Rectal smooth muscle tissue (tissue), 1 donor: ENCODE results near the gene THSD4.

Experiments used
- H3K27ac ChIP-seq: one replicate; pipeline ENCODE4 v1.7.0; 2013; ENCODE audit warnings: low read depth, low read length, inconsistent platforms
- H3K27me3 ChIP-seq: one replicate; pipeline ENCODE4 v1.7.0; 2013; ENCODE audit warnings: low read length; ENCODE audit not compliant: control insufficient read depth, insufficient read depth
- H3K36me3 ChIP-seq: one replicate; pipeline ENCODE4 v1.7.0; 2013; ENCODE audit warnings: low read length; ENCODE audit not compliant: control insufficient read depth, insufficient read depth
- H3K4me1 ChIP-seq: one replicate; pipeline ENCODE4 v1.7.0; 2013; ENCODE audit warnings: low read length; ENCODE audit not compliant: control insufficient read depth, insufficient read depth
- H3K4me3 ChIP-seq: one replicate; pipeline ENCODE4 v1.7.0; 2013; ENCODE audit warnings: low read length
- H3K9ac ChIP-seq: one replicate; pipeline ENCODE4 v1.7.0; 2013; ENCODE audit warnings: low read length

THSD4 gene

DNA sequence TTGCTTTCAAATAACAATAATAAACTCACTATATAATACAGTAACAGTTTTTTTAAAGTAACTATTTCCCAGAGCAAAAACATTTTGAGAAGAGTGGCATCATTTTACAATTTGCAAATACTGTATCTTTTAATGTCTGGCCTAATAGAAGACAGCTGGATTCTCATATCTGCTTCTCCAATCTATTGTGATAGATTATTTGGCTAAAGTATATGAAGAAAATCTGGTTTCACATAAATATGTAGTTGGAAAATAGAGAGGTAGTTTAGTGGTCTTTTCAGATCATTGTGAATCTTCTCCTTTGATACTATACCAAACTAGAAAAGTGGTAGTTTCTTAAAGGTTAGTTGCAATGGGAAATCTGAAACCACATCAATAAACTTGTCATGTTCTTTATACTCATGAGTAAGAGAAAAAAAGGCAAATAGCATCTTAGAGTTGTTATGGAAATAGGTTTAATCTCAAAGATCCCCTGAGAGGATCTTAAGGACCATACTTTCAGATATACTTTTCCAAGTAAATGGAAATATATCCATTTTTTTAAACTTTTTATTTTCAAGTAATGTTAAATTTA is 570.2 kb downstream of the THSD4 start:
- H3K36me3 ChIP-seq: no peaks in the 10 kb centered on the region
- H3K27me3 ChIP-seq: no peaks in the 10 kb centered on the region
- H3K9ac ChIP-seq: no peak overlapping the region
- no peaks in the 10 kb centered on the region for H3K4me1 ChIP-seq
- no peak overlapping the region for H3K4me3 ChIP-seq
- no peak overlapping the region for H3K27ac ChIP-seq

DNA sequence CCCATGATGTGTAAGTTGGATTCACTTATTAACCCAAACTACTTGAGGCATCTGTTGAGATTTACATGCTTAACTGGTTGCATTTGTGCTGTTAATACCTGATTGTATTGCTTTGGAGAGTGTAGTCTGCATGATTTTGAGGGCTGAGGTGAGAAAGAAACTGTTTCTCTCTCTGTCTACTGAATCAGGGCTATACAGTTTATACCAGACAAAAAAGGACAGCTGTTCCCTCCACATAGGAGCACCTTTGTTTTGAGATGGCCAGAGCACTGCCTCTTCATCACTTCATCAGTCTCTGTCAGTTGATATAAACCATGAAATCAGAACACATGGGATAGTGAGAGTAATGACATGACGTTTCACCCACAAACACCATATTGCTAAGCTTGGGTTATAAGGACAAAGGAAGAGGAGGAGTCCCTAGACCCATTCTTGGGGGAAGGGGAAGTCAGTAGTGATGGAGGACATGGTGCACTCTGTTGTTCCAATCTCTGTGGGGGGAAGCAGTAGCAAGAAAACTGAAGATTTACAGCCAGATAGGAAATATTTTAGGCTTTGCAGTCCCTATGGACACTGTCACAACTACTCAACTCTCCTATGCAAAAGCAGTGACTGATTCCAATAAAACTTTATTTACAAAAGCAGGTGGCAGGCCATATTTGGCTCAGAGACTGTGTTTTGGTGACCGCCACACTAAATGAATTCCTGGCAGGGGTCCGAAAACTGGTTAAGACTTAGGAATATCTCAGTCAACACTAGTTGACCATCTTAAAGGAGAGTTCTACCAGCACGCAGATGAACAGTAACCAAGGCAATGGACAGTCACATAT is 571.2 kb downstream of the THSD4 start:
- Histone ChIP-seq H3K27me3 (no peaks in the 10 kb centered on the region), H3K4me1 (peaks cover 3% of the 10 kb centered on the region), H3K9ac (no peak overlapping the region), H3K27ac (no peak overlapping the region), H3K4me3 (no peak overlapping the region), H3K36me3 (no peaks in the 10 kb centered on the region)

DNA sequence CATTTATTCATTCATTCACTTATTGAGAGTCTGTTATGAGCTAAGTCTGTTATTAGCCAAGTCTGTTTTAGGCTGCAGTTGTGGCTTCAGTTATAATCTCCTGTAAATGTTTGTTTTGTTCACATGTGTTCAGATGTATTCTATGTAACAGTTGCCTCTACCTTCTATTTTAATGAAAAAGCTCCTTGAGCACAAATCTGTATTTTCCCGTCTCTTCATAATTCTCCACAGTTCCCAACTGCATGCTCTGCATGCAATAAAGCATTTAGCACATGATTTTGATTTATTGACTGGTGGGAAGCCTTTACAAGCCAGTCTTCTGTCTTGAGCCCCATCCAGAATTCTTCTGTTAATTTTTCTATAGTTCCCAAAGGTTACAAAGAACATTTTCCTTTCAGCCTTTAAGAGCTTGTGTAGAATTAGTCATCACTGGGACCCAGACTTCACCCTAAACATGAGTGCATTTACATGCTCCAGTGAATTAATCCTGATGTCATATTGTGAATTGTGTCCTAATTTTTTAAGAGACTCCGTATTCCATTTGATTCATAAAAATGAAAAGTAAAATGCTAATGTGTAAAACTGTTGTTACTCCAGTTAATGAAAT is 572.7 kb downstream of the THSD4 start:
- H3K4me1 ChIP-seq: peaks cover 14% of the 10 kb centered on the region

DNA sequence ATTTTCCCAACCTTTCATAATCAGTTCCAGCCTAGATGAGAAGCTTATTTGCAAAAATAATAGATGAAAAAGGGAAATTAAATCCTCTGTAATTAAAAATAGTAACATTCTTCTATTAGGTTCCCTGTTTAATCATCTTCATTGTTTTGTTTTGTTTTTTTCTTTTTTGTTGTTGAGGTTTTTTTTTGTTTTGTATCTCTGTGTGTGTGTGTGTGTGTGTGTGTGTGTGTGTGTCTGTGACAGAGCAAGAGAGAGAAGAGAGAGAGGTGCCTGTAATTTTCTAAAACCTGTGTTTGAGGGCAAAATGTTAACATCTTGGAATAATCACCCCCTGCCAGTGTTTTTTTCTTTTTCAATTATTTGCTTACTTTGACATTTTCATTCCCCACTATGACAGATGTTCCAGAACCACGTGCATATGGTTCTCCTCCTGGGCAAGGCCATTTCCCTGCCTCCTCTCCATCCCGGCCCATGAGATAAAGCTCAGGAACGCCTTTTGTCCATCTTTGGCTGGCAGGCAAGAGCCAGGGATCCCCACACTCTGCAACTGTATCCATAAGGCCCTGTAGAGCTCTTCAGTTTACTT is 573.3 kb downstream of the THSD4 start:
- Histone ChIP-seq H3K9ac (no peak overlapping the region), H3K4me3 (no peak overlapping the region), H3K27me3 (no peaks in the 10 kb centered on the region), H3K27ac (no peak overlapping the region), H3K36me3 (no peaks in the 10 kb centered on the region), H3K4me1 (peaks cover 14% of the 10 kb centered on the region)

More for the DNA sequence above, 572.7 kb downstream of the THSD4 start:
- Histone ChIP-seq H3K27me3 (no peaks in the 10 kb centered on the region), H3K36me3 (no peaks in the 10 kb centered on the region), H3K27ac (no peak overlapping the region), H3K9ac (no peak overlapping the region), H3K4me3 (no peak overlapping the region)

DNA sequence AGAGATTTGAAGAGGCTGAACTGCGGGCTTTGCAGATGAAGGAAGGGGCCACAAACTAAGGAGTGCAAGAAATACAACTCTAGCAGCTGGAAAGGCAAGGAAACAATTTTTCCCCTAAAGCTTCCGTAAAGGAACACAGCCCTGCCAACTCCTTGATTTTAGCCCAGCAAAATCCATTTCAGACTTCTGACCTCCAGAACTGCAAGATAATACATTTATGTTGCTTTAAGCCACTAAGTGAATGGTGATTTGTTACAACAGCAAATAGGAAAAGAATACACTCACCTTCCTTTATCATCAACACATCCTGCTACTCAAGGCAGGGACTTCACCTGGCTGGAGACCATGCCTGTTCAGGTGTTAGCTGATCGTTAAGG is 575.8 kb downstream of the THSD4 start:
- no peaks in the 10 kb centered on the region for H3K27me3 ChIP-seq
- H3K27ac ChIP-seq: peak overlapping the region; percentile 33
- H3K9ac ChIP-seq: no peak overlapping the region
- no peaks in the 10 kb centered on the region for H3K36me3 ChIP-seq
- no peak overlapping the region for H3K4me3 ChIP-seq
- H3K4me1 ChIP-seq: peaks cover 14% of the 10 kb centered on the region

DNA sequence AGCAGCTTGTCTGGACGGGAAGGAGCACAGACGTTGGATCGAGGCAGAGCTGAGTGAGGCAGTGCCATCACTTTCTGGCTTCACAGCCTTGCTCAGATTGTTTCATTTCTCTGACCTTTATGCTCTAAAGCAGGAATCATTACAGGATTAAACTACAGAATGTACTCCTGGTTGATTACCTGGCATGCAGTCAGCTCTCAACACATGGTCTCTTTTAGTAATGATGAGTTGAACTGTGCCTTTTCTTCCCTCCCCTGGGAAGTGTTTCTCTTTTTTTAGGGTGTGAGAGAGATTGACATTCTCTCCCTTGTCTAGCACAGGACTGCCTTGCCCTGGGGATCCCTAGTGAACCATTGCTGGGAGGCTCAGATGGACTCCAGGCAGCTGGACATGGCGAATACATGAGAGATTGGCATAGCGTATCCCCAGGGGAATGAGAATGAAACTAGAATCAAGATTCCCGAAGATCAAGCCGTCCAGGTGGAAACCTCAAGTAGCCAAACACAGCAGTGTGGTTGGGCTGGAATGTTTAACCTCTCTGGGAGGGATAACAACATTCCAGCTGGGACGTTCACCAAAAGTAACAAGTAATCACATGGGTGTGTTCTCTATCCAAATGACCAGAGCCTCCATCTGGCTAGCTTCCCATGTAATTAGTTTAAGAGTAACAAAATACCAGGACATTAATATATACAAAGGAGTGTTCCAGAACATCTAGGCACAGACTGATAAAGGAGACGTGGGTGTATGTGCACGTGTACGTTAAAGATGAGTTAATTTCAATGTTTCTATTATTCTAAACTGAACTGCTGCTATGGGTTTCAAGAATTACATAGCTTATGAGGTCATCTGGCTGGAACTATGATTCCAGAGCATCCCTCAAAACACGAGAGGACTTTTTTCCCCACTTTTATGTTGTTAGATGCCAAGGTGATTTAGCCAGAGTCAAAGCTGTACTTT is 576.5 kb downstream of the THSD4 start:
- Histone ChIP-seq H3K27ac (peak overlapping the region; percentile 33), H3K27me3 (no peaks in the 10 kb centered on the region), H3K9ac (no peak overlapping the region), H3K4me3 (no peak overlapping the region), H3K4me1 (peaks cover 14% of the 10 kb centered on the region), H3K36me3 (no peaks in the 10 kb centered on the region)

DNA sequence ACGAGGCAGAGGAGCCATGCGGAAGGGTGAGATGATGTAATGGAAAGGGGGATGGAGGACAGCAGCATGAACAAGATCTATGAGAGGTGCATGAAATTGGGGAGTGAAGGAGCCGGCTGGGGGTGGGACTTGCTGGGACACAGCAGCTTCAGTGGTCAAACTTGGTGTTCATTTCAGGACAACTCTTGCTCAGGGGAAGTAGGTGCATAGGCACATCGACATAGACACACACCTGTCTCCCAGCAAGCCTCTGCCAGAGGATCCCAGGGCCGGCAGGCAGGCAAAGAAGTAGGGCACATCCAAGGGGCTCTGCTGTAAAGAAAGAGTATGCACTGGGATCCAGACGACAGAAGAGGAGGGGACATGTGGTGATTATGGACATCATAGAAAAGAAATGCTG is 582.0 kb downstream of the THSD4 start:
- no peaks in the 10 kb centered on the region for H3K36me3 ChIP-seq
- peaks cover 4% of the 10 kb centered on the region for H3K4me1 ChIP-seq
- H3K9ac ChIP-seq: no peak overlapping the region
- no peaks in the 10 kb centered on the region for H3K27me3 ChIP-seq
- no peak overlapping the region for H3K27ac ChIP-seq
- no peak overlapping the region for H3K4me3 ChIP-seq

DNA sequence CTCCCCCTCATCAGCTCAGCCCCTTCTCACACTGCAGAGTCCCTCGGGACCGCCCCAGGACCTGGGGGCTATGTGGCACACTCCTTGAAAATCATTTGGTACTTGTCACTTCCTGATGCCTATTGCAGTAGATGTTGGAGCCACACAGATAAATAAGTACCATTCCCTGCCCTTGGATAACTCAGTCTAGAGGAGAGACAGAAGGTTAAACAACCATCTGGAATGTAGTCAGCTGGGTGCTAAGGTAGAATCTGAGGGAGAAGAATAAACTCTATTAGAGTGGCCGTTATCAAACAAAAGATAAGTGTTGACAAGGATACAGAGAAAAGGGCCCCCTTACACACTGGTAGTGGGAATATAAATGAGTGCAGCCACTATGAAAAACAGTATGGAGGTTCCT is 582.8 kb downstream of the THSD4 start:
- Histone ChIP-seq H3K4me1 (no peaks in the 10 kb centered on the region), H3K9ac (no peak overlapping the region), H3K36me3 (no peaks in the 10 kb centered on the region), H3K27me3 (no peaks in the 10 kb centered on the region), H3K27ac (no peak overlapping the region), H3K4me3 (no peak overlapping the region)

DNA sequence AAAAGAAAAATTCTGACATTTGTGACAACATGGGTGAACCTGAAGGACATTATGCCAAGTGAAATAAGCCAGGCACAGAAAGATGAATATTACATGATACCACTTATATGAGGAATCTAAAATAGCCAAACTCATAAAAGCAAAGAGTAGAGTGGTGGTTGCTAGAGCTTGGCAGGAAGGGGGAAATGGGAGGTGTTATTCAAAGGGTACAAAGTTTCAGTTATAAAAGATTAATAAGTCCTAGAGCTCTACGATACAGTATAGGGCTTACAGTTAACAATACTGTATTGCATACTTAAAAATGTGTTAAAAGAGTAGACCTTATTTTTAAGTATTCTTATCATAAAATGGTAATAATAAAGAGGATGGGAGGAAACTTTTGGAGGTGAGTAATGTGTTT is 583.5 kb downstream of the THSD4 start:
- Histone ChIP-seq H3K36me3 (no peaks in the 10 kb centered on the region), H3K9ac (no peak overlapping the region), H3K4me3 (no peak overlapping the region), H3K27ac (no peak overlapping the region), H3K27me3 (no peaks in the 10 kb centered on the region), H3K4me1 (no peaks in the 10 kb centered on the region)

DNA sequence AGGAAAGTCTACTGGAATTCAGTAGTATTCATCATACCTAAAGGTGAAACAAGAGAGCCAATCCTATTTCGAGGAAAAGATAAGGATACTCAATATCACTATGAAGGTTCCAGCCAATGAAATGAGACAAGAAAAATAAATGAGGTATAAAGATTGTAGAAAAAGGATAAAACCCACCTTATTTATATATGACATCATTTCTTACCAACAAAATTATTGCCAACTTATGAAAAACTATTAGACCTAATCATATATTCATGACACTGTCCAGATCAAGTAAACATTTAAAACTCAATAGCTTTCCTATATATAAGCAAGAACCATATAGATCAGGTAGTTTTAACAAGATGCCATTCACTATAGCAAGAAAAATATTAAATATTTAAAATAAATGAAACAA is 584.7 kb downstream of the THSD4 start:
- Histone ChIP-seq H3K36me3 (no peaks in the 10 kb centered on the region), H3K27ac (no peak overlapping the region), H3K9ac (no peak overlapping the region), H3K27me3 (no peaks in the 10 kb centered on the region), H3K4me3 (no peak overlapping the region), H3K4me1 (no peaks in the 10 kb centered on the region)

DNA sequence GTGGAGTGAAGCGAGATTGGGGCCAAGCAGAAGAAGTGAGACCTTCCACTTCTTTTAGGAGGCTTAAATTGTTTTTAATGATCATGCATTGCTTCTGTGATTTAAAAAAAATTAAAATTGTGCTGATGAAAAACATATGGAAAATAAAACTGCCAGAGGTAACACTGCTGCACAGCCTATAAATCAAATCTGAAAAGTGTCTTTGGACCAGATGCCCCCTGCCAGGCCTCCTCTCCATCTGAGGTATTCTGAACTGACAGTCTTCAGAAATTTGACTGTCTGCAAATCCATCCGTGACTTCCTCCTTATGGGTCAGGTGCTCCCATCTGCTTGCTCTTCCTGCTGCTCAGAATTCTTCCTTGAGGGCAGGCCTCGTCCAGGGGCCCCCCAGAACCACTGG is 586.5 kb downstream of the THSD4 start:
- Histone ChIP-seq H3K9ac (no peak overlapping the region), H3K27me3 (no peaks in the 10 kb centered on the region), H3K4me3 (no peak overlapping the region), H3K27ac (no peak overlapping the region), H3K36me3 (no peaks in the 10 kb centered on the region), H3K4me1 (no peaks in the 10 kb centered on the region)

DNA sequence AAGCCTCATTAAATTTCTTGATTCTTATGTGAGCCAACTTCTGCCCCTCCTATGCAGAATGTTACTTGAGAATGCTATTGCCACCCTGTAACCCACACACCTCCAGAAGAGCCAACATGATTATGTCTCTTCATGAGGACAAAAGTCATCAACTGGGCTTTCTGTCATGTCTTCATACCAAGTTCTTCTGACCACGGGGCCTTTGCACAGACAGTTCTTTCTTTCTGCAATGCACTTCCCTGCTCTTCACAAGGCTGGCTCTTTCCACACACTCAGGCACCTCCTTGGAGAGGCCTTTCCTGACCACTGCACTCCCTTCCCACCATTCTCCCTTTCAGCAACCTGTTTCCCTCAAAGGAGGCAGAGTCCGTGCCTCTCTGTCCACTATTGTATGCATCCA is 587.2 kb downstream of the THSD4 start:
- H3K9ac ChIP-seq: no peak overlapping the region
- H3K27ac ChIP-seq: no peak overlapping the region
- no peak overlapping the region for H3K4me3 ChIP-seq
- H3K36me3 ChIP-seq: no peaks in the 10 kb centered on the region
- H3K27me3 ChIP-seq: no peaks in the 10 kb centered on the region
- H3K4me1 ChIP-seq: peaks cover 1% of the 10 kb centered on the region
